Measurements from ENCODE around the gene TEX26.

The TEX26 gene

GRCh38 chr13:30932481-30933353 lies at the start of gene TEX26:
TEX26 (plus strand) TSS chr13:30932656; CDS start chr13:30932716, 60 bp downstream.
- H3K27ac ChIP-seq: no peak within 1 kb of the TSS
- no peak for DNase-seq (ENCODE audit: low read depth, low spot score)

- no peak overlapping the region for H3K27ac ChIP-seq
- no peak for DNase-seq (ENCODE audit: low read depth, low spot score)
Observed at GRCh38 chr13:30882996-30883766, 49.3 kb upstream of the TEX26 start.

GRCh38 chr13:30884543-30884942 lies 47.9 kb upstream of the TEX26 start:
- no peak for DNase-seq (ENCODE audit: low read depth, low spot score)
- no peak overlapping the region for H3K27ac ChIP-seq

- no peak for DNase-seq (ENCODE audit: low read depth, low spot score)
- H3K27ac ChIP-seq: no peak overlapping the region
Observed at GRCh38 chr13:30889196-30889690, 43.2 kb upstream of the TEX26 start.

GRCh38 chr13:30892966-30893365 lies 39.5 kb upstream of the TEX26 start:
- DNase-seq (ENCODE audit: low read depth, low spot score): no peak

GRCh38 chr13:30895773-30896172 lies 36.7 kb upstream of the TEX26 start:
- no peak overlapping the region for H3K27ac ChIP-seq
- DNase-seq (ENCODE audit: low read depth, low spot score): no peak

More at GRCh38 chr13:30892966-30893365, 39.5 kb upstream of the TEX26 start:
- H3K27ac ChIP-seq: no peak overlapping the region

GRCh38 chr13:30898070-30898469 lies 34.4 kb upstream of the TEX26 start:
- no peak for DNase-seq (ENCODE audit: low read depth, low spot score)
- no peak overlapping the region for H3K27ac ChIP-seq

GRCh38 chr13:30898678-30899241 lies 33.7 kb upstream of the TEX26 start:
- no peak for DNase-seq (ENCODE audit: low read depth, low spot score)
- H3K27ac ChIP-seq: no peak overlapping the region

GRCh38 chr13:30900436-30900835 lies 32.0 kb upstream of the TEX26 start:
- H3K27ac ChIP-seq: no peak overlapping the region
- no peak for DNase-seq (ENCODE audit: low read depth, low spot score)

GRCh38 chr13:30900952-30901749 lies 31.3 kb upstream of the TEX26 start:
- no peak for DNase-seq (ENCODE audit: low read depth, low spot score)
- H3K27ac ChIP-seq: no peak overlapping the region

- DNase-seq (ENCODE audit: low read depth, low spot score): no peak
- H3K27ac ChIP-seq: no peak overlapping the region
Observed at GRCh38 chr13:30904043-30904442, 28.4 kb upstream of the TEX26 start.

GRCh38 chr13:30905932-30906383 lies 26.5 kb upstream of the TEX26 start, which contains the start of gene MEDAG:
MEDAG (plus strand) TSS chr13:30906271; CDS start chr13:30906516, 245 bp downstream.
- no peak for DNase-seq (ENCODE audit: low read depth, low spot score)
- no peak within 1 kb of the TSS for H3K27ac ChIP-seq

- no peak overlapping the region for H3K27ac ChIP-seq
- DNase-seq (ENCODE audit: low read depth, low spot score): no peak
Observed at GRCh38 chr13:30906411-30907051, 25.9 kb upstream of the TEX26 start.

GRCh38 chr13:30907121-30907861 lies 25.2 kb upstream of the TEX26 start:
- no peak for DNase-seq (ENCODE audit: low read depth, low spot score)
- no peak overlapping the region for H3K27ac ChIP-seq

- no peak overlapping the region for H3K27ac ChIP-seq
- DNase-seq (ENCODE audit: low read depth, low spot score): no peak
Observed at GRCh38 chr13:30908416-30908980, 24.0 kb upstream of the TEX26 start.

- DNase-seq (ENCODE audit: low read depth, low spot score): no peak
- no peak overlapping the region for H3K27ac ChIP-seq
Observed at GRCh38 chr13:30910676-30911075, 21.8 kb upstream of the TEX26 start.

- no peak for DNase-seq (ENCODE audit: low read depth, low spot score)
- no peak overlapping the region for H3K27ac ChIP-seq
Observed at GRCh38 chr13:30915691-30916541, 16.5 kb upstream of the TEX26 start.
